WTC11 (cell line): ENCODE data around the gene MLN. TPM values are rescaled to one million over a fixed set of nuclear protein-coding genes. Genes with fewer than 3 reads are reported as not detected.
A peak's percentile ranks its signal among the peaks of the same experiment; 100 is the strongest.

Experiments used
- ATAC-seq: fragments of 200-7000 bp; cut with Tn5 transposase; 2 replicates; pipeline ENCODE4 v1.10.0; 2021; ENCODE audit warnings: mild to moderate bottlenecking, moderate library complexity
- CTCF ChIA-PET: fragments of 300-600 bp; sonication (Branson Sonifier 250); formaldehyde crosslinking; loops from one replicate; lab custom pipeline; 2021; ENCODE audit warnings: antibody characterized with exemption; lab: Charles Lee
- POLR2A ChIA-PET: fragments of 350-600 bp; sonication (Branson Sonifier 250); formaldehyde crosslinking; loops from one replicate; lab custom pipeline; 2021; ENCODE audit warnings: antibody characterized with exemption; lab: Charles Lee
- DNase-seq: peaks from one replicate; pipeline ENCODE4 v3.0.0; 2021; ENCODE audit warnings: low spot score
- H3K27ac Mint-ChIP-seq: 2 replicates; pipeline ENCODE4 v1.8.0; 2021; ENCODE audit warnings: mixed read lengths
- H3K27me3 Mint-ChIP-seq: 2 replicates; pipeline ENCODE4 v1.8.0; 2021; ENCODE audit warnings: low read depth, mild to moderate bottlenecking, moderate library complexity, mixed read lengths
- H3K36me3 Mint-ChIP-seq: 2 replicates; pipeline ENCODE4 v1.8.0; 2021; ENCODE audit warnings: mixed read lengths
- H3K4me1 Mint-ChIP-seq: 2 replicates; pipeline ENCODE4 v1.8.0; 2022; ENCODE audit warnings: mixed read lengths
- H3K4me3 Mint-ChIP-seq: 2 replicates; pipeline ENCODE4 v1.8.0; 2021; ENCODE audit warnings: mild to moderate bottlenecking, moderate library complexity, mixed read lengths
- H3K9me3 Mint-ChIP-seq: 2 replicates; pipeline ENCODE4 v1.8.0; 2021; ENCODE audit warnings: mixed read lengths
- EMX1 ChIP-seq: fragments of 250-450 bp; sonication (Bioruptor Pico); IDR thresholded peaks from 2 replicates; pipeline ENCODE4 v1.8.0; 2021; ENCODE audit warnings: mild to moderate bottlenecking
- GRHL2 ChIP-seq: fragments of 250-450 bp; sonication (Bioruptor Pico); IDR thresholded peaks from 2 replicates; pipeline ENCODE4 v1.8.0; 2022; ENCODE audit warnings: mild to moderate bottlenecking, moderate library complexity; ENCODE audit not compliant: insufficient replicate concordance, severe bottlenecking
- KAT7 ChIP-seq: sonication (generic); formaldehyde crosslinking; IDR thresholded peaks from 2 replicates; pipeline ENCODE4 v1.8.1; 2023; ENCODE audit warnings: missing genetic modification reagents, mild to moderate bottlenecking, borderline replicate concordance
- MXD4 ChIP-seq: fragments of 250-450 bp; sonication (Bioruptor Pico); IDR thresholded peaks from 2 replicates; pipeline ENCODE4 v1.8.0; 2021; ENCODE audit warnings: mild to moderate bottlenecking, moderate library complexity, borderline replicate concordance
- MYBL2 ChIP-seq: sonication (generic); formaldehyde crosslinking; IDR thresholded peaks from 2 replicates; pipeline ENCODE4 v1.8.1; 2023; ENCODE audit warnings: mild to moderate bottlenecking, moderate library complexity, missing genetic modification reagents
- NFATC4 ChIP-seq: fragments of 250-450 bp; sonication (Bioruptor Pico); IDR thresholded peaks from 2 replicates; pipeline ENCODE4 v1.9.0; 2021; ENCODE audit warnings: mild to moderate bottlenecking
- NFYB ChIP-seq: sonication (generic); formaldehyde crosslinking; conservative IDR thresholded peaks from 2 replicates; pipeline ENCODE4 v1.8.0; 2022; ENCODE audit warnings: low read depth, missing genetic modification reagents
- TP53 ChIP-seq: sonication (generic); formaldehyde crosslinking; IDR thresholded peaks from 2 replicates; pipeline ENCODE4 v1.8.1; 2023; ENCODE audit warnings: mild to moderate bottlenecking, missing genetic modification reagents
- ZNF232 ChIP-seq: sonication (generic); formaldehyde crosslinking; IDR thresholded peaks from 2 replicates; pipeline ENCODE4 v1.8.0; 2022; ENCODE audit warnings: mild to moderate bottlenecking, missing genetic modification reagents
- total RNA-seq: library from RNA; stranded (reverse); gene quantifications from 3 replicates; pipeline ENCODE4 v1.2.3, GENCODE V29; 2021
- TF ChIP-seq, protein P1 (sequence below): fragments of 250-450 bp; sonication (Bioruptor Pico); IDR thresholded peaks from 2 replicates; pipeline ENCODE4 v1.9.0; 2021; ENCODE audit warnings: moderate library complexity, mild to moderate bottlenecking, inconsistent platforms, borderline replicate concordance
- TF ChIP-seq, protein P2 (sequence below): sonication (generic); formaldehyde crosslinking; IDR thresholded peaks from 2 replicates; pipeline ENCODE4 v1.8.0; 2022; ENCODE audit warnings: mild to moderate bottlenecking, missing genetic modification reagents
- TF ChIP-seq, protein P3 (sequence below): fragments of 250-450 bp; sonication (Bioruptor Pico); IDR thresholded peaks from 2 replicates; pipeline ENCODE4 v1.9.0; 2021; ENCODE audit warnings: mild to moderate bottlenecking
- TF ChIP-seq, protein P4 (sequence below): sonication (generic); formaldehyde crosslinking; IDR thresholded peaks from 2 replicates; pipeline ENCODE4 v1.8.1; 2023; ENCODE audit warnings: mild to moderate bottlenecking, moderate library complexity, missing genetic modification reagents
- TF ChIP-seq, protein P5 (sequence below): sonication (generic); formaldehyde crosslinking; IDR thresholded peaks from 2 replicates; pipeline ENCODE4 v1.8.0; 2022; ENCODE audit warnings: mild to moderate bottlenecking, missing genetic modification reagents
- TF ChIP-seq, protein P6 (sequence below): sonication (generic); formaldehyde crosslinking; IDR thresholded peaks from 2 replicates; pipeline ENCODE4 v1.8.1; 2023; ENCODE audit warnings: mild to moderate bottlenecking, missing genetic modification reagents, moderate library complexity
- TF ChIP-seq, protein P7 (sequence below): sonication (generic); formaldehyde crosslinking; IDR thresholded peaks from 2 replicates; pipeline ENCODE4 v1.8.0; 2023; ENCODE audit warnings: mild to moderate bottlenecking, missing genetic modification reagents
- TF ChIP-seq, protein P8 (sequence below): sonication (generic); formaldehyde crosslinking; IDR thresholded peaks from 2 replicates; pipeline ENCODE4 v1.8.0; 2022; ENCODE audit warnings: mild to moderate bottlenecking, missing genetic modification reagents
- TF ChIP-seq, protein P9 (sequence below): fragments of 250-450 bp; sonication (Bioruptor Pico); IDR thresholded peaks from 2 replicates; pipeline ENCODE4 v1.8.0; 2021; ENCODE audit warnings: mild to moderate bottlenecking

The MLN gene
- total RNA-seq, 1 experiment from 2014 or later = not detected

DNA sequence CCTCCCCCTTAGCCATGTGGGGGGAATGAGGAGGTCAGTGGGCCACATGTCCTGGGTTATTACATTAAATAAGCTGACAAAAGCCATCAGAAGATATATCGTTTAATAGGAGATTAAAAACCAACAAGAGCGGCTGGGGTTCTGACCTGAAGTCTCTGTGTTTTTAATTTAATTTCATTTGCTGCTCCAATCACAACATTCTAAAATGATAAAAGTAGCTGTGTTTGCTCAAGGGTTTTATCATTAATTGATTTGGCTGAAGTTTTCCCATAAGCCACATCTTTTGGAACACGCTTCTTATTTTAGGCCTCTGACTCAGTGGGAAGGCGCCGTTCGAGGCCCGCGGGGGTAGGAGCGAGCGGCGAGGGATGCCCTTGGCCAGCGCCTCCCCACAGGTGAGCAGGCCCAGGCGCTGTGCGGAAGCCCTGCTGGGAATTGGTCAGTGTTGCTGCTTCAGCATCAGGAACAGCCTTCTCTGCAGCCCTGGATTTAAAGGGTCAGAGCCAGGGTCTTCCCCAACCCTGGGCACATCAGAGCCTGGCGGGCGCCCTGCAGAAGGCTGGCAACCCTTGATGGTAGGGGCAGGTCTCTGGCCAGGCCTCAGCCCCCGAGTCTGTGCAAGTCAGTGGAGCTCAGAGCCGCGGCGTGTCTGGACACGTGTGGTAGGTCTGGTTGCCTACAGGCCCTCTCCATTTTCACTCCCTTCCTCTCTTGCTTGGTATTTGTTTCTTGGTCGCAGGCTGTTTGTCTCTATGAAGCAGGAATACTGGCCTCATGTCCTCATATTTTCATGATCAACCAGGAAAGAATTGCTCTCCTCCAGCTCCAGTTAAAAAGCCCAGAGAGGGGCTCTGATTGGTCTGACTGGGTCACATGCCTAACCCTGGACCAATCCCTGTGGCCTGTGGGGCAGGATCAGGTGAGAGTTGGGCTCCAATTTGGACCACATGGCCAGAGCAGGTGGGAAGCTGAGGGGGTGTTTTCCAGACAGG lies 30.9 kb upstream of the MLN start:
- H3K36me3 Mint-ChIP-seq = peaks cover 15% of the 10 kb centered on the region
- H3K27ac Mint-ChIP-seq = no peak overlapping the region

DNA sequence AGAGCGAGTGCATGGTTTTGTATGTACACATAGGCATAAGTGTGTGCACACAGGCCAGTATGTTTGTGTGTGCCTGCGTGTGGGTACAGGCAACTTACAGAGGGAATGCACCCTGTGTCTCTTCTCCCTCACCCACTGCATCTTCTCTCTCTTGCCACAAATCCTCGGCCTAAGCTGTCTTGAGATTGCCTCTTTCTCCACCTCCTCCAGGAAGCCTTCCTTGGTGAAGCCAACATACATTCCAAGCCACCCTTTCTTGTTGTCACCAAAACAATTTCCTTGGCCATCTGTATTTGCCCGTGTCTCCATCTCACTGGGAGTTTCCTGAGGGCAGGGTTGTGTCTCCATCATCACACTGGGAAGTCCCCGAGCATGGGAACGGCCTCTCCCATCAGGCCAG lies 29.8 kb upstream of the MLN start:
- no peak for DNase-seq
- ChIA-PET CTCF (interaction anchor here (0.8 kb wide), 1 partner anchor 221 kb away, joined by 3 read pairs; no protein-coding TSS in a partner anchor), POLR2A (no interaction called here)
- peaks cover 34% of the 10 kb centered on the region for H3K9me3 Mint-ChIP-seq
- no peak overlapping the region for H3K4me3 Mint-ChIP-seq
- peaks cover 27% of the 10 kb centered on the region for H3K27me3 Mint-ChIP-seq
- ATAC-seq = no peak
- peaks cover 15% of the 10 kb centered on the region for H3K36me3 Mint-ChIP-seq
- peaks cover 23% of the 10 kb centered on the region for H3K4me1 Mint-ChIP-seq
- H3K27ac Mint-ChIP-seq = no peak overlapping the region
- TF ChIP-seq, protein P1, sequence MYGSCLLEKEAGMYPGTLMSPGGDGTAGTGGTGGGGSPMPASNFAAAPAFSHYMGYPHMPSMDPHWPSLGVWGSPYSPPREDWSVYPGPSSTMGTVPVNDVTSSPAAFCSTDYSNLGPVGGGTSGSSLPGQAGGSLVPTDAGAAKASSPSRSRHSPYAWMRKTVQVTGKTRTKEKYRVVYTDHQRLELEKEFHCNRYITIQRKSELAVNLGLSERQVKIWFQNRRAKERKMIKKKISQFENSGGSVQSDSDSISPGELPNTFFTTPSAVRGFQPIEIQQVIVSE (CRISPR knock-in tag) = no peak
- TF ChIP-seq, protein P2, sequence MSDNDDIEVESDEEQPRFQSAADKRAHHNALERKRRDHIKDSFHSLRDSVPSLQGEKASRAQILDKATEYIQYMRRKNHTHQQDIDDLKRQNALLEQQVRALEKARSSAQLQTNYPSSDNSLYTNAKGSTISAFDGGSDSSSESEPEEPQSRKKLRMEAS (CRISPR knock-in tag) = no peak
- TF ChIP-seq, protein P3, sequence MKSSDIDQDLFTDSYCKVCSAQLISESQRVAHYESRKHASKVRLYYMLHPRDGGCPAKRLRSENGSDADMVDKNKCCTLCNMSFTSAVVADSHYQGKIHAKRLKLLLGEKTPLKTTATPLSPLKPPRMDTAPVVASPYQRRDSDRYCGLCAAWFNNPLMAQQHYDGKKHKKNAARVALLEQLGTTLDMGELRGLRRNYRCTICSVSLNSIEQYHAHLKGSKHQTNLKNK (CRISPR knock-in tag) = no peak
- TF ChIP-seq, protein P4, sequence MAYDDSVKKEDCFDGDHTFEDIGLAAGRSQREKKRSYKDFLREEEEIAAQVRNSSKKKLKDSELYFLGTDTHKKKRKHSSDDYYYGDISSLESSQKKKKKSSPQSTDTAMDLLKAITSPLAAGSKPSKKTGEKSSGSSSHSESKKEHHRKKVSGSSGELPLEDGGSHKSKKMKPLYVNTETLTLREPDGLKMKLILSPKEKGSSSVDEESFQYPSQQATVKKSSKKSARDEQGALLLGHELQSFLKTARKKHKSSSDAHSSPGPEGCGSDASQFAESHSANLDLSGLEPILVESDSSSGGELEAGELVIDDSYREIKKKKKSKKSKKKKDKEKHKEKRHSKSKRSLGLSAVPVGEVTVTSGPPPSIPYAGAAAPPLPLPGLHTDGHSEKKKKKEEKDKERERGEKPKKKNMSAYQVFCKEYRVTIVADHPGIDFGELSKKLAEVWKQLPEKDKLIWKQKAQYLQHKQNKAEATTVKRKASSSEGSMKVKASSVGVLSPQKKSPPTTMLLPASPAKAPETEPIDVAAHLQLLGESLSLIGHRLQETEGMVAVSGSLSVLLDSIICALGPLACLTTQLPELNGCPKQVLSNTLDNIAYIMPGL (CRISPR knock-in tag) = no peak
- no peak for TF ChIP-seq EMX1 (CRISPR knock-in tag)
- no peak for TF ChIP-seq KAT7 (CRISPR knock-in tag)
- no peak for TF ChIP-seq MXD4 (CRISPR knock-in tag)
- TF ChIP-seq MYBL2 = no peak
- TF ChIP-seq, protein P5, sequence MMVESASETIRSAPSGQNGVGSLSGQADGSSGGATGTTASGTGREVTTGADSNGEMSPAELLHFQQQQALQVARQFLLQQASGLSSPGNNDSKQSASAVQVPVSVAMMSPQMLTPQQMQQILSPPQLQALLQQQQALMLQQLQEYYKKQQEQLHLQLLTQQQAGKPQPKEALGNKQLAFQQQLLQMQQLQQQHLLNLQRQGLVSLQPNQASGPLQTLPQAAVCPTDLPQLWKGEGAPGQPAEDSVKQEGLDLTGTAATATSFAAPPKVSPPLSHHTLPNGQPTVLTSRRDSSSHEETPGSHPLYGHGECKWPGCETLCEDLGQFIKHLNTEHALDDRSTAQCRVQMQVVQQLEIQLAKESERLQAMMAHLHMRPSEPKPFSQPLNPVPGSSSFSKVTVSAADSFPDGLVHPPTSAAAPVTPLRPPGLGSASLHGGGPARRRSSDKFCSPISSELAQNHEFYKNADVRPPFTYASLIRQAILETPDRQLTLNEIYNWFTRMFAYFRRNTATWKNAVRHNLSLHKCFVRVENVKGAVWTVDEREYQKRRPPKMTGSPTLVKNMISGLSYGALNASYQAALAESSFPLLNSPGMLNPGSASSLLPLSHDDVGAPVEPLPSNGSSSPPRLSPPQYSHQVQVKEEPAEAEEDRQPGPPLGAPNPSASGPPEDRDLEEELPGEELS = no peak

More for the DNA sequence above, 30.9 kb upstream of the MLN start:
- no peak for TF ChIP-seq ZNF232 (CRISPR knock-in tag)
- TF ChIP-seq, protein P6, sequence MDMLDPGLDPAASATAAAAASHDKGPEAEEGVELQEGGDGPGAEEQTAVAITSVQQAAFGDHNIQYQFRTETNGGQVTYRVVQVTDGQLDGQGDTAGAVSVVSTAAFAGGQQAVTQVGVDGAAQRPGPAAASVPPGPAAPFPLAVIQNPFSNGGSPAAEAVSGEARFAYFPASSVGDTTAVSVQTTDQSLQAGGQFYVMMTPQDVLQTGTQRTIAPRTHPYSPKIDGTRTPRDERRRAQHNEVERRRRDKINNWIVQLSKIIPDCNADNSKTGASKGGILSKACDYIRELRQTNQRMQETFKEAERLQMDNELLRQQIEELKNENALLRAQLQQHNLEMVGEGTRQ = peak; percentile 68
- no peak for TF ChIP-seq NFATC4 (CRISPR knock-in tag)
- TF ChIP-seq, protein P7, sequence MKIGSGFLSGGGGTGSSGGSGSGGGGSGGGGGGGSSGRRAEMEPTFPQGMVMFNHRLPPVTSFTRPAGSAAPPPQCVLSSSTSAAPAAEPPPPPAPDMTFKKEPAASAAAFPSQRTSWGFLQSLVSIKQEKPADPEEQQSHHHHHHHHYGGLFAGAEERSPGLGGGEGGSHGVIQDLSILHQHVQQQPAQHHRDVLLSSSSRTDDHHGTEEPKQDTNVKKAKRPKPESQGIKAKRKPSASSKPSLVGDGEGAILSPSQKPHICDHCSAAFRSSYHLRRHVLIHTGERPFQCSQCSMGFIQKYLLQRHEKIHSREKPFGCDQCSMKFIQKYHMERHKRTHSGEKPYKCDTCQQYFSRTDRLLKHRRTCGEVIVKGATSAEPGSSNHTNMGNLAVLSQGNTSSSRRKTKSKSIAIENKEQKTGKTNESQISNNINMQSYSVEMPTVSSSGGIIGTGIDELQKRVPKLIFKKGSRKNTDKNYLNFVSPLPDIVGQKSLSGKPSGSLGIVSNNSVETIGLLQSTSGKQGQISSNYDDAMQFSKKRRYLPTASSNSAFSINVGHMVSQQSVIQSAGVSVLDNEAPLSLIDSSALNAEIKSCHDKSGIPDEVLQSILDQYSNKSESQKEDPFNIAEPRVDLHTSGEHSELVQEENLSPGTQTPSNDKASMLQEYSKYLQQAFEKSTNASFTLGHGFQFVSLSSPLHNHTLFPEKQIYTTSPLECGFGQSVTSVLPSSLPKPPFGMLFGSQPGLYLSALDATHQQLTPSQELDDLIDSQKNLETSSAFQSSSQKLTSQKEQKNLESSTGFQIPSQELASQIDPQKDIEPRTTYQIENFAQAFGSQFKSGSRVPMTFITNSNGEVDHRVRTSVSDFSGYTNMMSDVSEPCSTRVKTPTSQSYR (CRISPR knock-in tag) = no peak
- no peak for TF ChIP-seq TP53 (CRISPR knock-in tag)
- no peak for TF ChIP-seq GRHL2 (CRISPR knock-in tag)
- TF ChIP-seq, protein P8, sequence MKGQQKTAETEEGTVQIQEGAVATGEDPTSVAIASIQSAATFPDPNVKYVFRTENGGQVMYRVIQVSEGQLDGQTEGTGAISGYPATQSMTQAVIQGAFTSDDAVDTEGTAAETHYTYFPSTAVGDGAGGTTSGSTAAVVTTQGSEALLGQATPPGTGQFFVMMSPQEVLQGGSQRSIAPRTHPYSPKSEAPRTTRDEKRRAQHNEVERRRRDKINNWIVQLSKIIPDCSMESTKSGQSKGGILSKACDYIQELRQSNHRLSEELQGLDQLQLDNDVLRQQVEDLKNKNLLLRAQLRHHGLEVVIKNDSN (CRISPR knock-in tag) = peak; percentile 66
- 0 out of 2 replicates have a peak, but pooled peaks have one; percentile 36 for TF ChIP-seq NFYB (CRISPR knock-in tag)
- TF ChIP-seq, protein P9, sequence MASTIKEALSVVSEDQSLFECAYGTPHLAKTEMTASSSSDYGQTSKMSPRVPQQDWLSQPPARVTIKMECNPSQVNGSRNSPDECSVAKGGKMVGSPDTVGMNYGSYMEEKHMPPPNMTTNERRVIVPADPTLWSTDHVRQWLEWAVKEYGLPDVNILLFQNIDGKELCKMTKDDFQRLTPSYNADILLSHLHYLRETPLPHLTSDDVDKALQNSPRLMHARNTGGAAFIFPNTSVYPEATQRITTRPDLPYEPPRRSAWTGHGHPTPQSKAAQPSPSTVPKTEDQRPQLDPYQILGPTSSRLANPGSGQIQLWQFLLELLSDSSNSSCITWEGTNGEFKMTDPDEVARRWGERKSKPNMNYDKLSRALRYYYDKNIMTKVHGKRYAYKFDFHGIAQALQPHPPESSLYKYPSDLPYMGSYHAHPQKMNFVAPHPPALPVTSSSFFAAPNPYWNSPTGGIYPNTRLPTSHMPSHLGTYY (CRISPR knock-in tag) = no peak
- Mint-ChIP-seq H3K4me3 (no peak overlapping the region), H3K27me3 (peaks cover 22% of the 10 kb centered on the region), H3K9me3 (peaks cover 34% of the 10 kb centered on the region), H3K4me1 (peaks cover 27% of the 10 kb centered on the region)
- ChIA-PET CTCF (interaction anchor here (0.8 to 1.2 kb wide), 2 partner anchors 65 to 220 kb away, joined by 3 read pairs; no protein-coding TSS in a partner anchor), POLR2A (interaction anchor here (0.6 kb wide), 1 partner anchor 324 kb away, joined by 4 read pairs; no protein-coding TSS in a partner anchor)
- DNase-seq = no peak
- no peak for ATAC-seq
